OCI-LY3 (cell line): ENCODE data around the gene SMYD3.

ENCODE experiments used
- EZH2phosphoT487 ChIP-seq: fragments of 200-600 bp; shearing (Covaris generic); IDR thresholded peaks from 2 replicates; pipeline ENCODE4 v1.6.1; 2018; ENCODE audit warnings: antibody characterized with exemption, mixed run types, low read depth
- TF ChIP-seq, protein P1 (sequence below): fragments of 200-600, 300-600 bp; sonication (generic); IDR thresholded peaks from 2 replicates; pipeline ENCODE4 v1.5.1; 2014; ENCODE audit warnings: antibody characterized with exemption, low read length, low read depth

DNA sequence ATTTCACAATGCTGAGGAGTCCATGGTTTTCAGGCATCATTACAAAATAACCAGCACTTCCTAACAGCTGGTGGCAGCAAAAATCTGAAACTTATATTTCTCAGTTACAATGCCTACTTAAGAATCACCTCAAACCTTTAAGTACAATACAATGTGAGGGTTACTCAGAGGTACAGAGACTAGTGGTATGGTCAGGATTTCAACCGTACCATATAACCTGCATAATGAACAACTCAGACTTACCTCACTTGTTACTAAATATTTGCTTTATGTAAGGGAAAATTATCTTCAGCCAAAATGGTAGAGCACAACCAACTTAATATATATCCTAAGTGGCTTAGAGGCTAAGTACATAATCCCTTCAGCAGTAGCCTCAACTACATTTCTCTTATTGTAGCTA is 344.5 kb downstream of the SMYD3 start:
- TF ChIP-seq, protein P1, sequence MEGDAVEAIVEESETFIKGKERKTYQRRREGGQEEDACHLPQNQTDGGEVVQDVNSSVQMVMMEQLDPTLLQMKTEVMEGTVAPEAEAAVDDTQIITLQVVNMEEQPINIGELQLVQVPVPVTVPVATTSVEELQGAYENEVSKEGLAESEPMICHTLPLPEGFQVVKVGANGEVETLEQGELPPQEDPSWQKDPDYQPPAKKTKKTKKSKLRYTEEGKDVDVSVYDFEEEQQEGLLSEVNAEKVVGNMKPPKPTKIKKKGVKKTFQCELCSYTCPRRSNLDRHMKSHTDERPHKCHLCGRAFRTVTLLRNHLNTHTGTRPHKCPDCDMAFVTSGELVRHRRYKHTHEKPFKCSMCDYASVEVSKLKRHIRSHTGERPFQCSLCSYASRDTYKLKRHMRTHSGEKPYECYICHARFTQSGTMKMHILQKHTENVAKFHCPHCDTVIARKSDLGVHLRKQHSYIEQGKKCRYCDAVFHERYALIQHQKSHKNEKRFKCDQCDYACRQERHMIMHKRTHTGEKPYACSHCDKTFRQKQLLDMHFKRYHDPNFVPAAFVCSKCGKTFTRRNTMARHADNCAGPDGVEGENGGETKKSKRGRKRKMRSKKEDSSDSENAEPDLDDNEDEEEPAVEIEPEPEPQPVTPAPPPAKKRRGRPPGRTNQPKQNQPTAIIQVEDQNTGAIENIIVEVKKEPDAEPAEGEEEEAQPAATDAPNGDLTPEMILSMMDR, result no peak
- no peak for TF ChIP-seq EZH2phosphoT487
